K562 (cell line): ENCODE measurements around the gene NHLH1.

Experiments
- ATF7 ChIP-seq: fragments of 450-650 bp; IDR thresholded peaks from 2 replicates; pipeline ENCODE4 v1.7.1; 2014; ENCODE audit warnings: mild to moderate bottlenecking, moderate library complexity
- BDP1 ChIP-seq: IDR thresholded peaks from 3 replicates; pipeline ENCODE4 v1.6.1; 2011; ENCODE audit not compliant: insufficient read length, insufficient read depth
- BMI1 ChIP-seq: fragments of 150-350 bp; IDR thresholded peaks from 2 replicates; pipeline ENCODE4 v1.6.1; 2014; ENCODE audit warnings: low read length
- CHD2 ChIP-seq: IDR thresholded peaks from 2 replicates; pipeline ENCODE4 v1.6.1; 2011; ENCODE audit warnings: low read depth, low read length
- CREM ChIP-seq: IDR thresholded peaks from 2 replicates; pipeline ENCODE4 v1.6.1; 2014; ENCODE audit warnings: antibody characterized with exemption, low read depth
- EP300 ChIP-seq: IDR thresholded peaks from 2 replicates; pipeline ENCODE4 v1.6.1; 2012; ENCODE audit warnings: low read length, improper control_type of control experiment
- ETV6 ChIP-seq, 3 experiments: fragments of 150-350 bp in 1 of 3; sonication (generic) in 1 of 3; formaldehyde crosslinking in 1 of 3; IDR thresholded peaks; 2 replicates each; pipeline versions ENCODE4 v1.6.1 to v1.8.0; 2014 to 2022; ENCODE audit warnings: borderline replicate concordance in 2 of 3, low read depth in 2 of 3, antibody characterized with exemption in 1 of 3, low read length in 1 of 3, mild to moderate bottlenecking in 1 of 3, missing genetic modification reagents in 1 of 3
- POLR3G ChIP-seq: IDR thresholded peaks from 2 replicates; pipeline ENCODE4 v1.6.1; 2011; ENCODE audit not compliant: insufficient read length, insufficient replicate concordance; ENCODE audit errors: extremely low read depth
- STAT5A ChIP-seq: IDR thresholded peaks from 2 replicates; pipeline ENCODE4 v1.6.1; 2012; ENCODE audit warnings: low read length, inconsistent platforms, borderline replicate concordance
- ZNF146 ChIP-seq: IDR thresholded peaks from one replicate; pipeline ENCODE4 v1.6.1; 2018; ENCODE audit warnings: missing compliant biosample characterization; ENCODE audit not compliant: unreplicated experiment
- ZZZ3 ChIP-seq: fragments of 450-650 bp; IDR thresholded peaks from 2 replicates; pipeline ENCODE4 v1.6.1; 2016; ENCODE audit warnings: antibody characterized with exemption, mild to moderate bottlenecking, moderate library complexity

- TF ChIP-seq CHD2 (no peak), BDP1 (no peak), ATF7 (no peak), ZNF146 (CRISPR knock-in tag) (no peak), POLR3G (no peak), STAT5A (no peak), CREM (no peak), ZZZ3 (no peak), BMI1 (no peak), ETV6 (IDR thresholded peaks at IDR 0.05; ENCODE audit: borderline replicate concordance in 1 of 2, low read depth in 2 of 2, low read length in 1 of 2) (no peak), ETV6 (CRISPR knock-in tag; IDR thresholded peaks at IDR 0.05; ENCODE audit: borderline replicate concordance) (no peak), EP300 (no peak)
Measured at GRCh38 chr1:160340866-160341265, 26.0 kb upstream of the NHLH1 start.
